SK-N-SH (cell line): ENCODE results near the gene SMARCD2. TPM values are rescaled to one million over a fixed set of nuclear protein-coding genes. Genes with fewer than 3 reads are reported as not detected.
"Not testable (repeated sequence)": the region's sequence is repeated elsewhere in the genome, so short reads cannot be mapped to it uniquely, and the experiment has no call there.

ENCODE experiments used
- CTCF ChIA-PET: fragments of 300-600, 350-600 bp; formaldehyde crosslinking; extraction: SDS; loops from one replicate; lab custom pipeline; 2021; lab: Yijun Ruan, JAX
- POLR2A ChIA-PET: fragments of 350-600 bp; sonication (Branson Sonifier 250); formaldehyde crosslinking; extraction: SDS; loops from one replicate; lab custom pipeline; 2020; ENCODE audit warnings: antibody characterized with exemption, inconsistent platforms; lab: Yijun Ruan, JAX
- DNase-seq: peaks from one replicate; pipeline ENCODE4 v3.0.0; 2012
- H2AFZ ChIP-seq: fragments of 200-600 bp; sonication (generic); 2 replicates; pipeline ENCODE4 v1.8.1; 2016; ENCODE audit warnings: antibody characterized with exemption, mild to moderate bottlenecking, low read depth
- H3F3A ChIP-seq: fragments of 200-600 bp; sonication (generic); replicated peaks from 2 replicates; pipeline ENCODE3; 2016; ENCODE audit warnings: antibody characterized with exemption, mild to moderate bottlenecking; ENCODE audit not compliant: insufficient read depth
- H3K27ac ChIP-seq, 2 experiments: fragments of 200-500 bp in 1 of 2; fragments of 200-600 bp in 1 of 2; sonication (Bioruptor generic) in 1 of 2; sonication (generic), shearing (Covaris generic) in 1 of 2; 2 replicates each; pipeline versions ENCODE4 v1.5.1 to v1.6.1; 2014 to 2016; ENCODE audit warnings: low read depth in 2 of 2, inconsistent platforms in 1 of 2, low read length in 1 of 2, mild to moderate bottlenecking in 1 of 2, mixed read lengths in 1 of 2
- H3K27me3 ChIP-seq: fragments of 200-600 bp; sonication (generic), shearing (Covaris generic); 2 replicates; pipeline ENCODE4 v1.6.1; 2016; ENCODE audit warnings: mixed run types; ENCODE audit not compliant: insufficient read depth
- H3K36me3 ChIP-seq, 2 experiments: fragments of 200-500 bp in 1 of 2; fragments of 200-600 bp in 1 of 2; sonication (Bioruptor generic) in 1 of 2; sonication (generic) in 1 of 2; replicated peaks in 1 of 2; 2 replicates each; pipeline versions ENCODE3 to v1.5.1; 2014 to 2016; ENCODE audit warnings: low read length in 1 of 2, mild to moderate bottlenecking in 1 of 2; ENCODE audit not compliant: insufficient read depth in 2 of 2, control insufficient read depth in 1 of 2
- H3K4me1 ChIP-seq, 2 experiments: fragments of 200-500 bp in 1 of 2; fragments of 200-600 bp in 1 of 2; sonication (Bioruptor generic) in 1 of 2; sonication (generic), shearing (Covaris generic) in 1 of 2; 2 replicates each; pipeline versions ENCODE4 v1.5.1 to v1.6.1; 2014 to 2016; ENCODE audit warnings: low read depth in 1 of 2, low read length in 1 of 2, mixed run types in 1 of 2; ENCODE audit not compliant: insufficient read depth in 2 of 2, control insufficient read depth in 1 of 2
- H3K4me2 ChIP-seq: fragments of 200-600 bp; sonication (generic), shearing (Covaris generic); 2 replicates; pipeline ENCODE4 v1.6.1; 2017; ENCODE audit warnings: mixed run types
- H3K4me3 ChIP-seq, 2 experiments: fragments of 200-500 bp in 1 of 2; fragments of 200-600 bp in 1 of 2; sonication (Bioruptor generic) in 1 of 2; sonication (generic), shearing (Covaris generic) in 1 of 2; 2 replicates each; pipeline versions ENCODE4 v1.5.1 to v1.8.1; 2014 to 2016; ENCODE audit warnings: low read depth in 2 of 2, inconsistent platforms in 1 of 2, low read length in 1 of 2, mild to moderate bottlenecking in 1 of 2, mixed read lengths in 1 of 2, moderate library complexity in 1 of 2
- H3K79me2 ChIP-seq: fragments of 200-600 bp; sonication (generic); 2 replicates; pipeline ENCODE4 v1.8.1; 2017; ENCODE audit warnings: mild to moderate bottlenecking; ENCODE audit not compliant: insufficient read depth
- H3K9ac ChIP-seq: fragments of 200-600 bp; sonication (generic); 2 replicates; pipeline ENCODE4 v1.6.1; 2017; ENCODE audit warnings: mixed run types
- H3K9me2 ChIP-seq: fragments of 200-600 bp; sonication (generic); 2 replicates; pipeline ENCODE4 v1.6.1; 2017; ENCODE audit warnings: mixed run types
- H3K9me3 ChIP-seq: fragments of 200-600 bp; sonication (generic); 2 replicates; pipeline ENCODE4 v1.6.1; 2017; ENCODE audit warnings: mixed run types, mild to moderate bottlenecking, moderate library complexity
- H4K20me1 ChIP-seq: fragments of 200-600 bp; sonication (generic); 2 replicates; pipeline ENCODE4 v1.6.1; 2017; ENCODE audit warnings: mild to moderate bottlenecking, mixed run types; ENCODE audit not compliant: insufficient read depth
- ELF1 ChIP-seq: IDR thresholded peaks from 2 replicates; pipeline ENCODE4 v1.4.0; 2012
- EP300 ChIP-seq, 2 experiments: IDR thresholded peaks; 2 replicates each; pipeline versions ENCODE4 v1.4.0 to v1.6.1; 2012; ENCODE audit warnings: borderline replicate concordance in 1 of 2, low read depth in 1 of 2, low read length in 1 of 2
- FOXJ3 ChIP-seq: sonication (generic); formaldehyde crosslinking; IDR thresholded peaks from 2 replicates; pipeline ENCODE4 v1.5.1; 2020; ENCODE audit warnings: mild to moderate bottlenecking, missing genetic modification reagents
- IRF3 ChIP-seq: fragments of 150-350 bp; IDR thresholded peaks from 2 replicates; pipeline ENCODE4 v1.6.1; 2016; ENCODE audit warnings: mild to moderate bottlenecking, low read depth, low read length
- NFIC ChIP-seq: IDR thresholded peaks from 2 replicates; pipeline ENCODE4 v1.4.0; 2012; ENCODE audit warnings: borderline replicate concordance
- REST ChIP-seq: IDR thresholded peaks from 2 replicates; pipeline ENCODE4 v1.6.1; 2012; ENCODE audit warnings: mild to moderate bottlenecking, low read depth, low read length, moderate library complexity
- YY1 ChIP-seq: IDR thresholded peaks from 2 replicates; pipeline ENCODE4 v1.4.0; 2012; ENCODE audit warnings: low read depth, mild to moderate bottlenecking
- WGBS: methylation state at CpG from one replicate; pipeline ENCODE4 v1.1.6; 2017; ENCODE audit warnings: low lambda C conversion rate; 5-methylcytosine and 5-hydroxymethylcytosine counted together
- polyA plus RNA-seq, 3 experiments: library from polyadenylated mRNA; depleted of rRNA; stranded (reverse); fragments of >200 nt; gene quantifications; 2 replicates each; pipeline ENCODE4 v1.2.3, GENCODE V29; 2012
- TF ChIP-seq, protein P1 (sequence below): fragments of 150-350 bp; IDR thresholded peaks from 2 replicates; pipeline ENCODE4 v1.6.1; 2017; ENCODE audit warnings: antibody characterized with exemption, low read length, low read depth, borderline replicate concordance
- TF ChIP-seq, protein P2 (sequence below): IDR thresholded peaks from 2 replicates; pipeline ENCODE4 v1.4.0; 2012; ENCODE audit warnings: low read depth

SMARCD2 gene
- polyA plus RNA-seq, 1 of the 3 experiments (the other 2 are of a cell fraction), result 89.1 TPM

- no peak for DNase-seq
- Histone ChIP-seq H3K27ac (no peak overlapping the region), H3K79me2 (no peaks in the 10 kb centered on the region), H3F3A (no peaks in the 10 kb centered on the region), H4K20me1 (no peaks in the 10 kb centered on the region), H3K4me1 (no peaks in the 10 kb centered on the region), H3K27me3 (peaks cover 5% of the 10 kb centered on the region), H3K4me2 (no peak overlapping the region), H2AFZ (no peak overlapping the region), H3K36me3 (no peaks in the 10 kb centered on the region), H3K9ac (no peak overlapping the region), H3K9me3 (no peaks in the 10 kb centered on the region), H3K9me2 (no peaks in the 10 kb centered on the region), H3K4me3 (no peak overlapping the region)
- WGBS, result 57% methylated on average over 4 of the region's 12 CpGs
- ChIA-PET POLR2A (no interaction called here), CTCF (interaction anchor here (1.2 to 2.0 kb wide), 6 partner anchors 15 to 147 kb away, joined by 3 to 11 read pairs (median 6); partner anchors contain the start of gene CSHL1)
- TF ChIP-seq REST (no peak), NFIC (no peak), ELF1 (no peak), YY1 (no peak), IRF3 (no peak), FOXJ3 (no peak), EP300 (IDR thresholded peaks at IDR 0.05; ENCODE audit: borderline replicate concordance in 1 of 2, low read depth in 1 of 2, low read length in 1 of 2) (no peak)
- TF ChIP-seq, protein P1, sequence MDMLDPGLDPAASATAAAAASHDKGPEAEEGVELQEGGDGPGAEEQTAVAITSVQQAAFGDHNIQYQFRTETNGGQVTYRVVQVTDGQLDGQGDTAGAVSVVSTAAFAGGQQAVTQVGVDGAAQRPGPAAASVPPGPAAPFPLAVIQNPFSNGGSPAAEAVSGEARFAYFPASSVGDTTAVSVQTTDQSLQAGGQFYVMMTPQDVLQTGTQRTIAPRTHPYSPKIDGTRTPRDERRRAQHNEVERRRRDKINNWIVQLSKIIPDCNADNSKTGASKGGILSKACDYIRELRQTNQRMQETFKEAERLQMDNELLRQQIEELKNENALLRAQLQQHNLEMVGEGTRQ, result no peak
- TF ChIP-seq, protein P2, sequence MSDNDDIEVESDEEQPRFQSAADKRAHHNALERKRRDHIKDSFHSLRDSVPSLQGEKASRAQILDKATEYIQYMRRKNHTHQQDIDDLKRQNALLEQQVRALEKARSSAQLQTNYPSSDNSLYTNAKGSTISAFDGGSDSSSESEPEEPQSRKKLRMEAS, result no peak
Measured at GRCh38 chr17:63880706-63881105, 38.2 kb upstream of the SMARCD2 start.

DNA sequence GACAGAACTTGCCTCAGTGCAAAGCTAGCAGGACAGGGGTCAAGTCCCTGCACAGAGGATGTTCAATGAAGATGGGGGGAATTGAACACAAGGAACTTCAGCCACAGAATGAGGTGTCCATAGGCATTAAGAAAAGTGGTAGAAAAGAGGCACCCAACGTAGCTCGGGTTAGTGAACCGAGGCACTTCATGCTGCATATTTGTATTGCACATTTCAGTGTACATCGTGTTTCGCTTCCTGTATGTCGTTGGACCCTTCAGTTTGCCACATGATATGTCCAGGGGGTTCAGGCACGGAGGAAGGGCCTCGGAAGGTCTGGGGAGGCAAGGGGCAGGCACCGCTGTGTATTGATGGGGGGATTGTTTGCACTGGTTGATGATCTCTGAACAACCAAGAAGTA is 35.9 kb upstream of the SMARCD2 start:
- H3K4me3 ChIP-seq, H2AFZ ChIP-seq, POLR2A ChIA-PET, H3F3A ChIP-seq, DNase-seq, H3K27ac ChIP-seq, H3K4me2 ChIP-seq, H3K79me2 ChIP-seq, H3K4me1 ChIP-seq, H3K9ac ChIP-seq, H4K20me1 ChIP-seq, H3K27me3 ChIP-seq, H3K36me3 ChIP-seq, H3K9me2 ChIP-seq, H3K9me3 ChIP-seq: not testable (repeated sequence)
- CTCF ChIA-PET, result interaction anchor here (1.6 to 1.8 kb wide), 2 partner anchors 11 to 12 kb away, joined by 6 to 8 read pairs; no protein-coding TSS in a partner anchor
- WGBS, result 53% methylated on average over 9 of the region's 9 CpGs

- 69% methylated on average over 5 of the region's 6 CpGs for WGBS
Measured at GRCh38 chr17:63874693-63875092, 32.2 kb upstream of the SMARCD2 start.

More at GRCh38 chr17:63874693-63875092, 32.2 kb upstream of the SMARCD2 start:
- H3K9ac ChIP-seq, H3K4me2 ChIP-seq, H3K4me1 ChIP-seq, H2AFZ ChIP-seq, H3K9me2 ChIP-seq, POLR2A ChIA-PET, H3K36me3 ChIP-seq, H3K27me3 ChIP-seq, H3F3A ChIP-seq, H3K4me3 ChIP-seq, H3K9me3 ChIP-seq, H4K20me1 ChIP-seq, DNase-seq, H3K79me2 ChIP-seq, H3K27ac ChIP-seq: not testable (repeated sequence)
- CTCF ChIA-PET, result interaction anchor here (0.6 to 0.7 kb wide), 2 partner anchors 9 to 44 kb away, joined by 3 to 4 read pairs; no protein-coding TSS in a partner anchor
